ENCODE results near the gene TBPL1. TPM values are rescaled to one million over a fixed set of nuclear protein-coding genes. Genes with fewer than 3 reads are reported as not detected.
A peak's percentile ranks its signal among the peaks of the same experiment; 100 is the strongest.

Gene TBPL1
- total RNA-seq, 8 experiments from 2014 or later, result 24.7 to 98.6 (median 56.9) TPM

DNA sequence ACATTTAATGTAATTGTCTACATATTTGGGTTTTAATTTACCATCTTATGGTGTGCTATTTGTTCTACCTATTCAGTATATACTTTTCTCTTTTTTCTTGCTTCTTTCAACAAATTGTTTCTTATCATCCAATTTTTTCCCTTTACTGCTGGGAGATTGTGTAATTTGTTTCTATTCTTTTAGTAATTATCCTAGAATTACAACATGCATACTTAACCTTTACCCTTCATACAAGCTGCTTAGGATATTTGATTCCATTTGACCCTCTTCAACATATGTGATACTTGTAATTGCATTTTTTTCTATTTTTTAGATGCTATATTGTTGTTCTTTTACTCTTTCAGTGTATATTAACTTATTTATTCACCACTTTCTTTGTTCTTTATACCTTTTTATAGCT is 15.1 kb upstream of the TBPL1 start:
- in situ Hi-C loops (cut with MboI; ENCODE audit: low pct_unique_long_range_greater_than_20kb in 2 of 9, low sequenced_read_pairs in 9 of 9, unreplicated experiment in 9 of 9), result loop anchor here in 1 of 9 experiments (25.0 kb wide), 1 partner anchor 149 kb away; no protein-coding TSS in a partner anchor
- H3K4me1 ChIP-seq (replicated peaks in 1 of 2), result no peaks in the 10 kb centered on the region
- no peak overlapping the region for H3K4me3 ChIP-seq
- ATAC-seq (replicated peaks in 6 of 8), result no peak
- no peak overlapping the region for H3K27ac ChIP-seq

DNA sequence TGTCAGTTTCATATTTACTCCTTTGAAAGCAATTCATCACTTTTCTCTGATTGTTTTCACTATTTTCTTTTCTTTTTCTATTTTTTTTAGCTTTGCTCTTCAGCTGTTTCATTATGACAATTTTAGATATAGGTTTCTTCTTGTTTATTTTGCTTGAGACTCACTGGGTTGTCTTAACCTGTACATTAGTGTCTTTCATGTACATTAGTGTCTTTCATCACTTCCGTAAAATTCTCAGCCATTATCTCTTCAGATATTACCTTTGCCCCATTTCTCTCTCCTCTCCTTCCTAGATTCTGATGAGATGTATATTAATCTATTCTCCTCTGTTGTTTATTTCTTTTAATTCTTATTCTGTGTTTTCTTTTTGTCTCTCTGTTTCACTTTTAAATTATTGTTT is 14.5 kb upstream of the TBPL1 start:
- Histone ChIP-seq H3K4me1 (replicated peaks in 1 of 2) (no peaks in the 10 kb centered on the region), H3K27ac (no peak overlapping the region), H3K4me3 (no peak overlapping the region)
- 15 to 100% (median 93%) methylated on average over 1 of the region's 1 CpG; no CpG with 5 or more reads in 2 of the 10 experiments for WGBS, 10 experiments
- in situ Hi-C loops (cut with MboI; ENCODE audit: low pct_unique_long_range_greater_than_20kb in 2 of 9, low sequenced_read_pairs in 9 of 9, unreplicated experiment in 9 of 9), result loop anchor here in 1 of 9 experiments (25.0 kb wide), 1 partner anchor 149 kb away; no protein-coding TSS in a partner anchor
- ATAC-seq (replicated peaks in 6 of 8), result no peak

GRCh38 chr6:133939778-133940667 is 13.0 kb upstream of the TBPL1 start:
- Histone ChIP-seq H3K27ac (no peak overlapping the region), H3K4me3 (no peak overlapping the region), H3K4me1 (replicated peaks in 1 of 2) (no peaks in the 10 kb centered on the region)
- ATAC-seq (replicated peaks in 6 of 8), result no peak
- WGBS, 10 experiments, result 35 to 92% (median 76%) methylated on average over 5 to 8 of the region's 8 CpGs
- in situ Hi-C loops (cut with MboI; ENCODE audit: low pct_unique_long_range_greater_than_20kb in 2 of 9, low sequenced_read_pairs in 9 of 9, unreplicated experiment in 9 of 9), result loop anchor here in 1 of 9 experiments (25.0 kb wide), 1 partner anchor 147 kb away; no protein-coding TSS in a partner anchor

DNA sequence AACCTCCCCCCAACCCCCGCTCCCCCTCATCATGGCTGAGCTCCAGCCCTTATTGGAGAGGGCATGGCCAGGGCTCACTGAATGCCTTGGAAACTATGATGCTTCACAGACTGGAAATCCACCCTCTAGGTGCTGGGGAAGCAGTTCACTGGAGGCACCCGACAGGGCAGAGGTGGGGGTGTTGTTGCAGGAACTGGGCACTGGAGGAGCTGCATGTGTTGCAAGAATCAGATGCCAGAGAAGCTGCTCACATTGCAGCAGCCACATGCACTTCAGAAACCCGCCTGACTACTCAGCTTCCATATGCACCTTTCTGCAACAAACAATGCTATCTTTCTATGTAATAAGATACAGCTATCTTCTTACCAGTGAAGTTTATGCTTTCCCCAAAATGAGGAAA is 7.9 kb upstream of the TBPL1 start:
- Histone ChIP-seq H3K27ac (no peak overlapping the region), H3K4me1 (replicated peaks in 1 of 2) (no peaks in the 10 kb centered on the region), H3K4me3 (no peak overlapping the region)
- peak in 1 of 8 experiments; percentile 22 for ATAC-seq (replicated peaks in 6 of 8)
- WGBS, 10 experiments, result 43 to 100% (median 80%) methylated on average over 1 of the region's 3 CpGs; no CpG with 5 or more reads in 3 of the 10 experiments
- in situ Hi-C loops (cut with MboI; ENCODE audit: low pct_unique_long_range_greater_than_20kb in 2 of 9, low sequenced_read_pairs in 9 of 9, unreplicated experiment in 9 of 9), result loop anchor here in 1 of 9 experiments (25.0 kb wide), 1 partner anchor 142 kb away; no protein-coding TSS in a partner anchor

DNA sequence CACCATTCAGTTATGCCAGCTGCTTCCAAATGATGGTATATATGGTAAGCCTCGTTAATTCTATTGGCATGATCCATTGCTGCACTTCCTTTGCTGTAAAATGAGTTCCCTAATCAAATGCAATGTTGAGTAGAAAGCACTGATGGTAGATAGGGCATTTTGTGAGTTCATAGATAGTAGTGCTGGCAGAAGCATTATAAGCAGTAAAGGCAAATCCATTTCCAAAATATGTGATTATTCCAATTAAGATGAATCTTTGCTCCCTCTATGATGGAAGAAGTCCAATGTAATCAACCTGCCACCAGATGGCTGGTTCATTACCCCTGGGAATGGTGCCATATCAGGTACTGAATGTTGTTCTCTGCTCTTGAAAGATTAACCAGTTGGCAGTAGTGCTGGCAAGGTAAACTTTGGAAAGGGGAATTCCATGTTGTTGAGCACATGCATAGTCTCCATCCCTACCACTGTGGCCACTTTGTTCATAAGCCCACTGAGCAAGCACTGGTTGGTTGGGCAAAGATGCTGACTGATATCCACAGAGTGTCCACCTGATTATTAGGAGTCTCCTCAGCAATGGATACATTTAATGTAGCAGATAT is 5.6 kb upstream of the TBPL1 start:
- no peak for ATAC-seq (replicated peaks in 6 of 8)
- Histone ChIP-seq H3K4me1 (replicated peaks in 1 of 2) (peaks cover 6 to 7% of the 10 kb centered on the region in 2 donors), H3K4me3 (no peak overlapping the region), H3K27ac (no peak overlapping the region)
- in situ Hi-C loops (cut with MboI; ENCODE audit: low pct_unique_long_range_greater_than_20kb in 2 of 9, low sequenced_read_pairs in 9 of 9, unreplicated experiment in 9 of 9), result loop anchor here in 1 of 9 experiments (25.0 kb wide), 1 partner anchor 140 kb away; no protein-coding TSS in a partner anchor
- WGBS, 10 experiments, result 40 to 100% (median 73%) methylated on average over 1 of the region's 1 CpG; no CpG with 5 or more reads in 3 of the 10 experiments

GRCh38 chr6:133948472-133948871 is 4.6 kb upstream of the TBPL1 start:
- H3K27ac ChIP-seq, result no peak overlapping the region
- peaks cover 6 to 7% of the 10 kb centered on the region in 2 donors for H3K4me1 ChIP-seq (replicated peaks in 1 of 2)
- ATAC-seq (replicated peaks in 6 of 8), result no peak
- H3K4me3 ChIP-seq, result no peak overlapping the region
- WGBS, 10 experiments, result 0 to 14% methylated on average over 1 of the region's 2 CpGs; no CpG with 5 or more reads in 8 of the 10 experiments
- in situ Hi-C loops (cut with MboI; ENCODE audit: low pct_unique_long_range_greater_than_20kb in 2 of 9, low sequenced_read_pairs in 9 of 9, unreplicated experiment in 9 of 9), result loop anchor here in 1 of 9 experiments (25.0 kb wide), 1 partner anchor 139 kb away; no protein-coding TSS in a partner anchor

- ATAC-seq (replicated peaks in 6 of 8), result no peak
- in situ Hi-C loops (cut with MboI; ENCODE audit: low pct_unique_long_range_greater_than_20kb in 2 of 9, low sequenced_read_pairs in 9 of 9, unreplicated experiment in 9 of 9), result no loop called here
These were observed 1.8 kb upstream of the TBPL1 start for GRCh38 chr6:133951227-133951626.

GRCh38 chr6:133951881-133952814 is 876 bp upstream of the TBPL1 start:
- Histone ChIP-seq H3K4me1 (replicated peaks in 1 of 2) (peaks cover 16 to 22% of the 10 kb centered on the region in 2 donors), H3K4me3 (peak overlapping the region; percentile 70 to 93 (median 81)), H3K27ac (peak overlapping the region; percentile 86 to 92)
- peak; percentile 56 to 66 (median 60) for ATAC-seq (replicated peaks in 6 of 8)
- in situ Hi-C loops (cut with MboI; ENCODE audit: low pct_unique_long_range_greater_than_20kb in 2 of 9, low sequenced_read_pairs in 9 of 9, unreplicated experiment in 9 of 9), result no loop called here
- WGBS, 10 experiments, result 0 to 3% (median 0%) methylated on average over 1 to 23 of the region's 65 CpGs; no CpG with 5 or more reads in 1 of the 10 experiments

More at GRCh38 chr6:133951227-133951626, 1.8 kb upstream of the TBPL1 start:
- WGBS, 10 experiments, result 71 to 100% (median 82%) methylated on average over 1 to 4 of the region's 4 CpGs; no CpG with 5 or more reads in 2 of the 10 experiments
- Histone ChIP-seq H3K27ac (peak overlapping the region in 1 of 2 donors; percentile 92), H3K4me1 (replicated peaks in 1 of 2) (peaks cover 16 to 22% of the 10 kb centered on the region in 2 donors), H3K4me3 (peak overlapping the region; percentile 70 to 93 (median 81))

DNA sequence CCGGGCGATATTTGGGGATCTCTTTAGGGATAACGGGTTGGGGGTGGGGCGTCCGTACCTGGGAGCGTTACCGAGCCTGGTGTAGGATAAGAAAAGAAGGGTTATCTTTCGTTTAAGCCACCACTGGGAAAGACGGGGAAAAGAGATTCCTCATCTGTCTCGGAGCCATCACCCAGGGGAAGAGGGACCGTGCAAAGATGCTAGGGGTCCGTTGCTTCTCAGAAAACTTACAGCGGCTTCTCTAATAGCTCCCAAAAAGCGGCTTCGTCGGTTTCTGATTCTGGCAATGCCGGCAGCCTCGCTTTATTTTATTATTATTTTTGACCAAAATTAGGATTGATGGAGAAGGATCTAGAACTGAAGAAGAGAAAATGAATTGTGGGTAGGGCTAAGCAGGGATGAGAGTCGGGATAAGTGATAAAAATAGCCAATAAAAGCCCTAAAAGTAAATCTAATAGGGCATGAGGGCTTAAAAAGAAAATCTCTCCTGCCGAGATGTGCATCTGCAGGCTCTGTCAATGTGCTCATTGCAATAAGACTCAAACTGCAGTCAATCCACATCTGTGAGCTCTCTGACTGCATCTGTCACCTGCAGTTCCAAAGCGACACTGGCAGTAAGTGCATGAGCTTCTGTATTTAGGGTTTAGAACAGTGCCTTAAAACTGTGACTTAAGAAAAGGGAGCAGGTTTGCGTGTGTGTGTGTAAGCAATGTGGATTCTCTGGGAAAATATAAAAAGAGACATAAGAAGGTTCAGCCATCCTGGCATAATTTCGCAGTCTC is 801 bp downstream of the TBPL1 start:
- in situ Hi-C loops (cut with MboI; ENCODE audit: low pct_unique_long_range_greater_than_20kb in 2 of 9, low sequenced_read_pairs in 9 of 9, unreplicated experiment in 9 of 9), result no loop called here
- Histone ChIP-seq H3K4me1 (replicated peaks in 1 of 2) (peaks cover 16 to 22% of the 10 kb centered on the region in 2 donors), H3K27ac (peak overlapping the region; percentile 80 to 86), H3K4me3 (peak overlapping the region; percentile 70 to 93 (median 81))
- no peak for ATAC-seq (replicated peaks in 6 of 8)
- 0 to 69% (median 26%) methylated on average over 1 to 13 of the region's 23 CpGs for WGBS, 10 experiments

- peak overlapping the region; percentile 1 to 93 (median 76) for H3K4me3 ChIP-seq
- WGBS, 10 experiments, result 17 to 74% (median 40%) methylated on average over 1 to 6 of the region's 7 CpGs
- no peak overlapping the region for H3K27ac ChIP-seq
- in situ Hi-C loops (cut with MboI; ENCODE audit: low pct_unique_long_range_greater_than_20kb in 2 of 9, low sequenced_read_pairs in 9 of 9, unreplicated experiment in 9 of 9), result no loop called here
- peaks cover 16 to 22% of the 10 kb centered on the region in 2 donors for H3K4me1 ChIP-seq (replicated peaks in 1 of 2)
- no peak for ATAC-seq (replicated peaks in 6 of 8)
These were observed 1.9 kb downstream of the TBPL1 start for GRCh38 chr6:133954657-133955576.

Measured in motor neuron (in vitro differentiated cells).